HL-60 (cell line): ENCODE measurements around the gene AGBL4.

Experiments used
- DNase-seq, 2 experiments: peaks; one replicate each; pipeline ENCODE4 v3.0.0-alpha.2; 2010 to 2020; ENCODE audit warnings: low read depth in 1 of 2, low spot score in 1 of 2
- H3K27ac ChIP-seq: fragments of 250-450 bp; sonication (Bioruptor Pico); replicated peaks from 2 replicates; pipeline ENCODE4 v1.5.1; 2020; ENCODE audit warnings: mild to moderate bottlenecking, moderate library complexity
- H3K27me3 ChIP-seq: fragments of 250-450 bp; sonication (Bioruptor Pico); 2 replicates; pipeline ENCODE4 v1.5.1; 2021; ENCODE audit warnings: mild to moderate bottlenecking, moderate library complexity; ENCODE audit not compliant: insufficient read depth, poor library complexity, severe bottlenecking
- H3K4me3 ChIP-seq: replicated peaks from 2 replicates; pipeline ENCODE4 v1.5.1; 2011; ENCODE audit warnings: mild to moderate bottlenecking, control low read depth, low read length; ENCODE audit not compliant: insufficient read depth
- CTCF ChIP-seq: IDR thresholded peaks from one replicate; pipeline ENCODE4 v1.5.1; 2011; ENCODE audit warnings: low read length, control low read depth, inconsistent platforms; ENCODE audit not compliant: insufficient read depth
- GABPA ChIP-seq: IDR thresholded peaks from 2 replicates; pipeline ENCODE4 v1.6.1; 2012; ENCODE audit warnings: low read depth
- POLR2AphosphoS5 ChIP-seq: IDR thresholded peaks from 2 replicates; pipeline ENCODE4 v1.6.1; 2012; ENCODE audit warnings: low read depth
- REST ChIP-seq: IDR thresholded peaks from 2 replicates; pipeline ENCODE4 v1.6.1; 2012; ENCODE audit warnings: low read depth; ENCODE audit not compliant: insufficient replicate concordance
- SPI1 ChIP-seq: IDR thresholded peaks from 2 replicates; pipeline ENCODE4 v1.6.1; 2012; ENCODE audit warnings: low read depth, mild to moderate bottlenecking, borderline replicate concordance

Gene AGBL4

DNA sequence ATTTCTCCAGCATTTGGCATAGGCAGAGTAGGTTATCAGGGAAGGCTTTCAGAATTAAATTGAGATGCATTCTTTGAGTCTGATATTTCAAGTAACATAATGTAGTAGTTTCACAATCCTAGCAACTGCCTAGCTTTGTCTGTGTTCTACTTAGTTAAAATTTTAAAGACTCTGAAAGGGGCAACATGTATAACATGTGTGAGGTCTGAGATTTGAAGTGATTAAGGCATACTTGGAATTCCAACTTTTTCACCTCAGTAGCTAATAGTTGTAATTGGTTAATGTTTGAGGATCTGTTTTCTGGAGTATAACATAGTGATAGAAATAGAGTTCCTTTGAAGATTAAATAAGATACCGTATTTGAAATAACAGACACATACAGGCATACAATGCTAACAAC is 911.8 kb downstream of the AGBL4 start:
- Histone ChIP-seq H3K27me3 (no peaks in the 10 kb centered on the region), H3K4me3 (no peak overlapping the region), H3K27ac (no peak overlapping the region)
- DNase-seq, result no peak
- TF ChIP-seq REST (no peak), GABPA (no peak), CTCF (no peak), POLR2AphosphoS5 (no peak), SPI1 (no peak)

DNA sequence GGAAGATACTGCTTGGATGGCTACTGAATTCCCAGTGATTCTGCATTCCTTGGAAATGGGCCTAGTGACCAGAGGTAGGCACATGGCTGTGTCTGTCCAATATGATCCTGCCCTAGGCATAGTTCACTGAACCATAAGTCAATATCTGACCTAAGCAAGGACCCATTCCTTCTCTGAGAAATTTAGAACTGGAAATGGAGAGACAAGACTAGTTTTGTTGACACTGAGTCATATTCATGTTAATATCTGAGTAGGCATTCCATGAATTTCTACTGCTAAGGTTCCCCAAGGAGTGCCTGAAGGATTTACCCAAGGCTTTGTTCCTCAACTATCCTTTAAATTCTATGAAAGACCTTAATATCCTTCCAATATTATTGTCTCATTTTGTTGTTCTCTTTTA is 917.3 kb downstream of the AGBL4 start:
- Histone ChIP-seq H3K4me3 (no peak overlapping the region), H3K27me3 (no peaks in the 10 kb centered on the region), H3K27ac (no peak overlapping the region)
- TF ChIP-seq GABPA, result no peak
- TF ChIP-seq REST, result no peak
- TF ChIP-seq CTCF, result no peak
- TF ChIP-seq SPI1, result no peak
- TF ChIP-seq POLR2AphosphoS5, result no peak
- DNase-seq, result no peak

GRCh38 chr1:49104575-49104974 is 919.2 kb downstream of the AGBL4 start:
- Histone ChIP-seq H3K27ac (no peak overlapping the region), H3K27me3 (no peaks in the 10 kb centered on the region), H3K4me3 (no peak overlapping the region)
- no peak for DNase-seq
- TF ChIP-seq REST (no peak), GABPA (no peak), CTCF (no peak), SPI1 (no peak), POLR2AphosphoS5 (no peak)
